Mucosa of gallbladder (tissue), 1 donor: ENCODE measurements around the gene ATF6B. TPM values are rescaled to one million over a fixed set of nuclear protein-coding genes. Genes with fewer than 3 reads are reported as not detected.
A peak's percentile ranks its signal among the peaks of the same experiment; 100 is the strongest.
"Not testable (repeated sequence)": the region's sequence is repeated elsewhere in the genome, so short reads cannot be mapped to it uniquely, and the experiment has no call there.

Experiments used
- DNase-seq: peaks from one replicate; pipeline ENCODE4 v3.0.0-alpha.2; 2020; ENCODE audit warnings: low spot score
- total RNA-seq: library from RNA; stranded (reverse); gene quantifications from one replicate; pipeline ENCODE4 v1.2.1, GENCODE V29; 2021
- donor health status: DM: no; HTN: no; CAD: no.

ATF6B gene
- total RNA-seq, 1 donor from 2014 or later, result 119 TPM

- DNase-seq, result no peak
Observed at GRCh38 chr6:32082478-32082877, 45.6 kb downstream of the ATF6B start.

GRCh38 chr6:32081168-32081990 lies 46.7 kb downstream of the ATF6B start:
- peak; percentile 42 for DNase-seq

GRCh38 chr6:32079566-32080290 lies 48.3 kb downstream of the ATF6B start:
- DNase-seq, result no peak

GRCh38 chr6:32076321-32076809 lies 51.7 kb downstream of the ATF6B start:
- no peak for DNase-seq

GRCh38 chr6:32075781-32076180 lies 52.3 kb downstream of the ATF6B start:
- no peak for DNase-seq

GRCh38 chr6:32074996-32075532 lies 53.0 kb downstream of the ATF6B start:
- DNase-seq, result no peak

- no peak for DNase-seq
Observed at GRCh38 chr6:32073613-32074012, 54.4 kb downstream of the ATF6B start.

- no peak for DNase-seq
Observed at GRCh38 chr6:32073101-32073500, 54.9 kb downstream of the ATF6B start.

- DNase-seq, result no peak
Observed at GRCh38 chr6:32070814-32071543, 57.1 kb downstream of the ATF6B start.

GRCh38 chr6:32069878-32070515 lies 58.0 kb downstream of the ATF6B start:
- no peak for DNase-seq

- DNase-seq, result no peak
Observed at GRCh38 chr6:32069460-32069859, 58.6 kb downstream of the ATF6B start.

GRCh38 chr6:32068867-32069266 lies 59.2 kb downstream of the ATF6B start:
- DNase-seq, result no peak

- not testable (repeated sequence) for DNase-seq
Observed at GRCh38 chr6:32068315-32068714, 59.7 kb downstream of the ATF6B start.

GRCh38 chr6:32067521-32067920 lies 60.5 kb downstream of the ATF6B start:
- DNase-seq, result not testable (repeated sequence)

Other genes with a start within 250 kb of the ATF6B start
- 457 TPM for gene SLC44A4, start 249.2 kb downstream of the ATF6B start, total RNA-seq
- gene EHMT2, start 230.5 kb downstream of the ATF6B start, total RNA-seq, result 63.4 TPM
- 11.8 TPM for gene ZBTB12, start 226.2 kb downstream of the ATF6B start, total RNA-seq
- 14.8 TPM for gene C2, start 200.5 kb downstream of the ATF6B start, total RNA-seq
- gene CFB, start 182.2 kb downstream of the ATF6B start, total RNA-seq, result 476 TPM
- gene NELFE, start 169.3 kb downstream of the ATF6B start, total RNA-seq, result 52.1 TPM
- gene SKIC2, start 169.1 kb downstream of the ATF6B start, total RNA-seq, result 81.3 TPM
- 27.6 TPM for gene DXO, start 156.1 kb downstream of the ATF6B start, total RNA-seq
- 179 TPM for gene C4A, start 146.2 kb downstream of the ATF6B start, total RNA-seq
- 155 TPM for gene C4B, start 113.5 kb downstream of the ATF6B start, total RNA-seq
- gene CYP21A2, start 89.8 kb downstream of the ATF6B start, total RNA-seq, result 1.3 TPM
- 30.1 TPM for gene TNXB, start 18.9 kb downstream of the ATF6B start, total RNA-seq
- 5.0 TPM for gene FKBPL, start 2.0 kb upstream of the ATF6B start, total RNA-seq
- 3.7 TPM for gene PRRT1, start 23.7 kb upstream of the ATF6B start, total RNA-seq
- 17.4 TPM for gene PPT2, start 25.9 kb upstream of the ATF6B start, total RNA-seq
- gene EGFL8, start 36.3 kb upstream of the ATF6B start, total RNA-seq, result 13.6 TPM
- 88.4 TPM for gene AGPAT1, start 47.8 kb upstream of the ATF6B start, total RNA-seq
- gene RNF5, start 50.2 kb upstream of the ATF6B start, total RNA-seq, result 93.1 TPM
- 11.8 TPM for gene AGER, start 56.0 kb upstream of the ATF6B start, total RNA-seq
- gene PBX2, start 62.0 kb upstream of the ATF6B start, total RNA-seq, result 95.0 TPM
- gene GPSM3, start 64.4 kb upstream of the ATF6B start, total RNA-seq, result 19.6 TPM
- gene NOTCH4, start 95.8 kb upstream of the ATF6B start, total RNA-seq, result 14.9 TPM
- gene TSBP1, start 243.7 kb upstream of the ATF6B start, total RNA-seq, result not detected